A549 (cell line): ENCODE data around the gene ARHGAP22. TPM values are rescaled to one million over a fixed set of nuclear protein-coding genes. Genes with fewer than 3 reads are reported as not detected.

Experiments
- ATAC-seq, 2 experiments: fragments of 200-7000 bp in 1 of 2; fragments of >200 bp in 1 of 2; cut with Nextera tagmentation in 1 of 2; cut with Tn5 transposase in 1 of 2; 3 replicates each; pipeline versions ENCODE4 v1.8.0 to v1.9.1; 2018 to 2020; ENCODE audit warnings: mild to moderate bottlenecking in 1 of 2, moderate library complexity in 1 of 2
- CTCF ChIA-PET: fragments of 300-600 bp; sonication (Branson Sonifier 250); formaldehyde crosslinking; extraction: SDS; loops from one replicate; lab custom pipeline; 2021; ENCODE audit warnings: antibody characterized with exemption, inconsistent platforms; lab: Yijun Ruan, JAX
- POLR2A ChIA-PET: fragments of 350-600 bp; formaldehyde crosslinking; extraction: SDS; loops from one replicate; lab custom pipeline; 2021; ENCODE audit warnings: antibody characterized with exemption, inconsistent platforms; lab: Yijun Ruan, JAX
- DNase-seq, 2 experiments: peaks; one replicate each; pipeline versions ENCODE4 v3.0.0 to v3.0.0-alpha.2; 2011 to 2016; ENCODE audit warnings: low read depth in 1 of 2, low spot score in 1 of 2
- FAIRE-seq: peaks from 2 replicates; lab custom pipeline; 2011; peaks lifted over from hg19 to GRCh38; lab: Jason Lieb, UNC
- H3K27ac ChIP-seq, 2 experiments: fragments of >200 bp; sonication (Bioruptor Twin); formaldehyde crosslinking; 3 replicates each; pipeline ENCODE4 v1.5.1; 2016 to 2017
- H3K4me1 ChIP-seq: fragments of >200 bp; sonication (Bioruptor Twin); formaldehyde crosslinking; 3 replicates; pipeline ENCODE4 v1.6.1; 2016
- H3K4me2 ChIP-seq: fragments of >200 bp; sonication (Bioruptor Twin); formaldehyde crosslinking; 3 replicates; pipeline ENCODE4 v1.6.1; 2016
- H3K4me3 ChIP-seq: fragments of >200 bp; sonication (Bioruptor Twin); formaldehyde crosslinking; 3 replicates; pipeline ENCODE4 v1.5.1; 2016
- H3K9me3 ChIP-seq: fragments of >200 bp; sonication (Bioruptor Twin); formaldehyde crosslinking; 3 replicates; pipeline ENCODE4 v1.6.1; 2016
- CHD4 ChIP-seq: fragments of 200-600 bp; sonication (generic); IDR thresholded peaks from 2 replicates; pipeline ENCODE4 v1.6.1; 2016; ENCODE audit warnings: antibody characterized with exemption, mild to moderate bottlenecking, borderline replicate concordance
- CTCF ChIP-seq: fragments of >200 bp; sonication (Bioruptor Twin); formaldehyde crosslinking; IDR thresholded peaks from 3 replicates; pipeline ENCODE4 v1.5.1; 2016
- HOXA7 ChIP-seq: fragments of 250-450 bp; sonication (Bioruptor Pico); IDR thresholded peaks from 2 replicates; pipeline ENCODE4 v1.5.0; 2020; ENCODE audit warnings: mild to moderate bottlenecking, moderate library complexity
- HOXB13 ChIP-seq: fragments of 250-450 bp; sonication (Bioruptor Pico); IDR thresholded peaks from 2 replicates; pipeline ENCODE4 v1.5.0; 2020; ENCODE audit warnings: low read depth, mild to moderate bottlenecking, moderate library complexity
- JUNB ChIP-seq: fragments of >200 bp; sonication (Bioruptor Twin); formaldehyde crosslinking; IDR thresholded peaks from 2 replicates; pipeline ENCODE4 v1.6.1; 2016
- KDM1A ChIP-seq: fragments of 200-600 bp; sonication (generic); IDR thresholded peaks from 2 replicates; pipeline ENCODE4 v1.6.1; 2016; ENCODE audit warnings: low read depth, mild to moderate bottlenecking
- NR3C1 ChIP-seq: fragments of >200 bp; sonication (Bioruptor Twin); formaldehyde crosslinking; IDR thresholded peaks from 3 replicates; pipeline ENCODE4 v1.6.1; 2017
- POLR2AphosphoS2 ChIP-seq: conservative IDR thresholded peaks from 2 replicates; pipeline ENCODE4 v1.6.1; 2012; ENCODE audit warnings: low read length, improper control_type of control experiment, inconsistent platforms
- REST ChIP-seq: fragments of 200-600 bp; sonication (generic); IDR thresholded peaks from 2 replicates; pipeline ENCODE4 v1.6.1; 2016; ENCODE audit warnings: antibody characterized with exemption, mild to moderate bottlenecking, moderate library complexity
- SREBF2 ChIP-seq: fragments of 450-650 bp; IDR thresholded peaks from 2 replicates; pipeline ENCODE4 v1.6.1; 2014; ENCODE audit warnings: mild to moderate bottlenecking, moderate library complexity
- USF2 ChIP-seq: fragments of 450-650 bp; IDR thresholded peaks from 2 replicates; pipeline ENCODE4 v1.6.1; 2014; ENCODE audit warnings: antibody characterized with exemption
- ZSCAN20 ChIP-seq: fragments of 250-450 bp; sonication (Bioruptor Pico); IDR thresholded peaks from 2 replicates; pipeline ENCODE4 v1.8.0; 2022; ENCODE audit warnings: mild to moderate bottlenecking, moderate library complexity
- WGBS: methylation state at CpG from one replicate; pipeline ENCODE4 v1.1.6; 2017; ENCODE audit errors: missing lambda C conversion rate; 5-methylcytosine and 5-hydroxymethylcytosine counted together
- polyA plus RNA-seq, 4 experiments: library from polyadenylated mRNA; depleted of rRNA in 3 of 4; stranded (reverse); fragments of >200 nt; fragmentation: RNase III in 1 of 4; extraction: RNeasy Plus Mini Kit Qiagen cat#74134 plus additional on column Dnase treatment in 1 of 4; gene quantifications; 2 replicates in 3 of 4; 3 replicates in 1 of 4; pipeline ENCODE4 v1.2.3, GENCODE V29; 2011 to 2017

ARHGAP22 gene
- polyA plus RNA-seq, 2 of the 4 experiments (the other 2 are of a cell fraction): 1.9 to 3.2 TPM

GRCh38 chr10:48626986-48627731 lies 22.3 kb upstream of the ARHGAP22 start:
- POLR2A ChIA-PET: no interaction called here
- 77% methylated on average over 11 of the region's 11 CpGs for WGBS
- TF ChIP-seq REST (no peak), KDM1A (no peak), SREBF2 (no peak), JUNB (no peak), POLR2AphosphoS2 (no peak), ZSCAN20 (CRISPR knock-in tag) (no peak), USF2 (no peak)
- TF ChIP-seq, all 56 proteins: peak for 0

GRCh38 chr10:48626447-48626846 lies 21.6 kb upstream of the ARHGAP22 start:
- POLR2A ChIA-PET: no interaction called here
- Histone ChIP-seq H3K4me2 (no peak overlapping the region), H3K9me3 (no peaks in the 10 kb centered on the region), H3K4me3 (no peak overlapping the region), H3K4me1 (no peaks in the 10 kb centered on the region), H3K27ac (no peak overlapping the region)
- TF ChIP-seq USF2 (no peak), HOXA7 (CRISPR knock-in tag) (no peak), HOXB13 (CRISPR knock-in tag) (no peak)
- CTCF ChIA-PET: interaction anchor here (1.2 to 3.1 kb wide), 3 partner anchors 12 to 29 kb away, joined by 3 to 16 read pairs (median 6); no protein-coding TSS in a partner anchor
- FAIRE-seq: no peak
- ATAC-seq: no peak
- no peak for DNase-seq
- 92% methylated on average over 4 of the region's 4 CpGs for WGBS

More at GRCh38 chr10:48626986-48627731, 22.3 kb upstream of the ARHGAP22 start:
- ATAC-seq (no peak), FAIRE-seq (no peak), DNase-seq (no peak)
- no peak overlapping the region for H3K4me2 ChIP-seq
- H3K4me3 ChIP-seq: no peak overlapping the region
- no peak overlapping the region for H3K27ac ChIP-seq
- H3K9me3 ChIP-seq: no peaks in the 10 kb centered on the region
- CTCF ChIA-PET: interaction anchor here (0.6 to 3.1 kb wide), 5 partner anchors 12 to 410 kb away, joined by 3 to 16 read pairs (median 3); no protein-coding TSS in a partner anchor
- no peaks in the 10 kb centered on the region for H3K4me1 ChIP-seq

- DNase-seq (no peak), FAIRE-seq (no peak), ATAC-seq (no peak)
- WGBS: 86% methylated on average over 1 of the region's 1 CpG
- Histone ChIP-seq H3K4me2 (no peak overlapping the region), H3K9me3 (no peaks in the 10 kb centered on the region), H3K4me3 (no peak overlapping the region), H3K27ac (no peak overlapping the region), H3K4me1 (no peaks in the 10 kb centered on the region)
- POLR2A ChIA-PET: no interaction called here
- CTCF ChIA-PET: interaction anchor here (1.2 to 3.1 kb wide), 6 partner anchors 11 to 74 kb away, joined by 3 to 16 read pairs (median 7); no protein-coding TSS in a partner anchor
- TF ChIP-seq CTCF (no peak), NR3C1 (no peak), CHD4 (no peak)
Observed at GRCh38 chr10:48625826-48626134, 20.9 kb upstream of the ARHGAP22 start.
